HepG2 (cell line): ENCODE measurements around the gene ZNF189. TPM values are rescaled to one million over a fixed set of nuclear protein-coding genes. Genes with fewer than 3 reads are reported as not detected.

ENCODE experiments used
- AKNA ChIP-seq: sonication (generic); formaldehyde crosslinking; IDR thresholded peaks from 2 replicates; pipeline ENCODE4 v1.4.0; 2020; ENCODE audit warnings: missing genetic modification reagents, borderline replicate concordance
- ATF7-NPFF ChIP-seq: sonication (generic); formaldehyde crosslinking; IDR thresholded peaks from 2 replicates; pipeline ENCODE4 v1.8.1; 2023; ENCODE audit warnings: mild to moderate bottlenecking, low read depth, missing genetic modification reagents, moderate library complexity
- CCDC6 ChIP-seq: sonication (generic); formaldehyde crosslinking; IDR thresholded peaks from 2 replicates; pipeline ENCODE4 v1.8.1; 2022; ENCODE audit warnings: mild to moderate bottlenecking, missing genetic modification reagents, moderate library complexity
- CENPBD1 ChIP-seq: sonication (generic); formaldehyde crosslinking; IDR thresholded peaks from 2 replicates; pipeline ENCODE4 v1.8.0; 2022; ENCODE audit warnings: missing genetic modification reagents, low read depth, mild to moderate bottlenecking, borderline replicate concordance
- GZF1 ChIP-seq: sonication (generic); formaldehyde crosslinking; IDR thresholded peaks from 2 replicates; pipeline ENCODE4 v1.5.1; 2020; ENCODE audit warnings: mild to moderate bottlenecking, missing genetic modification reagents
- HMGA1 ChIP-seq: sonication (generic); formaldehyde crosslinking; conservative IDR thresholded peaks from 2 replicates; pipeline ENCODE4 v1.4.0; 2020; ENCODE audit warnings: missing genetic modification reagents
- IKZF1 ChIP-seq: fragments of 450-650 bp; IDR thresholded peaks from 2 replicates; pipeline ENCODE4 v1.7.1; 2016
- KLF9 ChIP-seq: IDR thresholded peaks from 2 replicates; pipeline ENCODE4 v1.6.1; 2016; ENCODE audit warnings: low read depth
- MLX ChIP-seq: IDR thresholded peaks from 2 replicates; pipeline ENCODE4 v1.6.1; 2016
- NFATC3 ChIP-seq: sonication (generic); formaldehyde crosslinking; IDR thresholded peaks from 2 replicates; pipeline ENCODE4 v1.5.1; 2020; ENCODE audit warnings: mild to moderate bottlenecking, missing genetic modification reagents
- PCBP1 ChIP-seq: fragments of 200-400 bp; formaldehyde crosslinking; IDR thresholded peaks from 2 replicates; pipeline ENCODE4 v1.6.1; 2017; ENCODE audit warnings: mild to moderate bottlenecking, low read depth, low read length, borderline replicate concordance
- SSRP1 ChIP-seq: IDR thresholded peaks from 2 replicates; pipeline ENCODE4 v1.6.1; 2016; ENCODE audit warnings: control low read depth
- STAT5B ChIP-seq: sonication (generic); formaldehyde crosslinking; IDR thresholded peaks from 2 replicates; pipeline ENCODE4 v1.4.0; 2020; ENCODE audit warnings: missing genetic modification reagents
- U2AF2 ChIP-seq: fragments of 200-400 bp; formaldehyde crosslinking; IDR thresholded peaks from 2 replicates; pipeline ENCODE4 v1.6.1; 2017; ENCODE audit warnings: low read depth, mild to moderate bottlenecking, low read length
- ZNF318 ChIP-seq: sonication (generic); formaldehyde crosslinking; IDR thresholded peaks from 2 replicates; pipeline ENCODE4 v1.4.0; 2020; ENCODE audit warnings: mild to moderate bottlenecking, missing genetic modification reagents
- ZNF572 ChIP-seq: sonication (generic); formaldehyde crosslinking; IDR thresholded peaks from 2 replicates; pipeline ENCODE4 v1.5.1; 2020; ENCODE audit warnings: mild to moderate bottlenecking, missing genetic modification reagents
- ZNF605 ChIP-seq: sonication (generic); formaldehyde crosslinking; IDR thresholded peaks from 2 replicates; pipeline ENCODE4 v1.8.0; 2022; ENCODE audit warnings: mild to moderate bottlenecking, missing genetic modification reagents
- polyA plus RNA-seq, 8 experiments: library from polyadenylated mRNA; depleted of rRNA in 3 of 8; stranded (reverse) in 7 of 8; unstranded in 1 of 8; fragments of >200 nt; fragmentation: Illumina TruSeq in 4 of 8; extraction: Trizol in 4 of 8; gene quantifications; 2 replicates each; pipeline versions ENCODE4 v1.2.1 to v1.2.3, GENCODE V29; 2011 to 2016; ENCODE audit warnings: low read depth in 4 of 8, missing spikeins in 1 of 8, mixed read lengths in 1 of 8; ENCODE audit not compliant: insufficient read depth in 1 of 8
- total RNA-seq, 5 experiments: library from RNA; depleted of rRNA; stranded (reverse); fragments of >200 nt; fragmentation: Illumina TruSeq; extraction: Trizol; gene quantifications; 2 replicates each; pipeline ENCODE4 v1.2.3, GENCODE V29; 2016; ENCODE audit warnings: low read depth in 1 of 5

Gene ZNF189
- total and polyA plus RNA-seq, 2 of the 13 experiments (the other 11 are each of a cell fraction or from before 2014, with no cell fraction given): 8.4 to 50.0 TPM

DNA sequence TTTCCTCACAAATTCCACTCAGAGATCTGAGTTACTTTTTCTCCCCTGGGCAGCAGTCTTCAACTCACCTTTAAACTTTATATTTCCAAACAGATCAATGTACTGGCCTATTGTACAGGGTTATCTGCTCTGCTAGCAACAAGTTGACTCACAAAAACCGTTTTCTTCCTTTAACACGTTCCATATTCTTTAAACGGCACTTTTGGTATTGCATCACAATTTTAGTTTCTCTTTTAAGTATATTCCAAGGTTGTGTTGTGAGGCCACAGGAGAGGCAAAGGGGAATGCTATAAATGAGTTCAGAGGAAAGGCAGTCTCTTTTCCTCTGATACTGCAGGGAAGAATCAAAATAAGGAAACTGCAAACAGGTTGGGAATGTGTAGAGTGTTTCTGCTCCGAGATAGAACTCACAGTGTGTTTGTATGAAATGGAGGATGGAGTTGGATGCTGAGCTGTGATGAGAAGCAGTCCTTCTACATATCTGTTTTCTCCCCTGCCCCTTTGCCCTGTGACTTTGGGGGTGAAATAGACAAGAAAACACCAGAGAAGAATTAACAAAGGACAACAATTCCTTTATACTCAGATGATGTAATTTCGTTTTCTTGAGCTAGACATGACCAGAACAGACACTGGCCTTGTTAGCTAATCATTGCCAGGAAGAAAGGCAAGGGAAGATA is 46.8 kb downstream of the ZNF189 start (continued):
- TF ChIP-seq AKNA (CRISPR knock-in tag): no peak
- TF ChIP-seq CENPBD1 (CRISPR knock-in tag): no peak
- peak; percentile 42; the same call in 1 of the 2 replicates for TF ChIP-seq KLF9 (CRISPR knock-in tag)
- no peak for TF ChIP-seq ZNF605 (CRISPR knock-in tag)
- no peak for TF ChIP-seq MLX (CRISPR knock-in tag)
- no peak for TF ChIP-seq ZNF318 (CRISPR knock-in tag)
- TF ChIP-seq NFATC3 (CRISPR knock-in tag): no peak
- no peak for TF ChIP-seq ZNF572 (CRISPR knock-in tag)
- no peak for TF ChIP-seq CCDC6 (CRISPR knock-in tag)
- TF ChIP-seq PCBP1: no peak
- no peak for TF ChIP-seq U2AF2
- no peak for TF ChIP-seq STAT5B (CRISPR knock-in tag)
- TF ChIP-seq GZF1 (CRISPR knock-in tag): no peak
- TF ChIP-seq HMGA1 (CRISPR knock-in tag): no peak
- no peak for TF ChIP-seq IKZF1
- 0 out of 2 replicates have a peak, but pooled peaks have one; percentile 5 for TF ChIP-seq ATF7-NPFF (CRISPR knock-in tag)
- peak; percentile 42; the same call in 1 of the 2 replicates for TF ChIP-seq SSRP1 (CRISPR knock-in tag)
